Measurements from ENCODE around the gene RAB1B.
"Not testable (repeated sequence)": the region's sequence is repeated elsewhere in the genome, so short reads cannot be mapped to it uniquely, and the experiment has no call there.

Gene RAB1B

DNA sequence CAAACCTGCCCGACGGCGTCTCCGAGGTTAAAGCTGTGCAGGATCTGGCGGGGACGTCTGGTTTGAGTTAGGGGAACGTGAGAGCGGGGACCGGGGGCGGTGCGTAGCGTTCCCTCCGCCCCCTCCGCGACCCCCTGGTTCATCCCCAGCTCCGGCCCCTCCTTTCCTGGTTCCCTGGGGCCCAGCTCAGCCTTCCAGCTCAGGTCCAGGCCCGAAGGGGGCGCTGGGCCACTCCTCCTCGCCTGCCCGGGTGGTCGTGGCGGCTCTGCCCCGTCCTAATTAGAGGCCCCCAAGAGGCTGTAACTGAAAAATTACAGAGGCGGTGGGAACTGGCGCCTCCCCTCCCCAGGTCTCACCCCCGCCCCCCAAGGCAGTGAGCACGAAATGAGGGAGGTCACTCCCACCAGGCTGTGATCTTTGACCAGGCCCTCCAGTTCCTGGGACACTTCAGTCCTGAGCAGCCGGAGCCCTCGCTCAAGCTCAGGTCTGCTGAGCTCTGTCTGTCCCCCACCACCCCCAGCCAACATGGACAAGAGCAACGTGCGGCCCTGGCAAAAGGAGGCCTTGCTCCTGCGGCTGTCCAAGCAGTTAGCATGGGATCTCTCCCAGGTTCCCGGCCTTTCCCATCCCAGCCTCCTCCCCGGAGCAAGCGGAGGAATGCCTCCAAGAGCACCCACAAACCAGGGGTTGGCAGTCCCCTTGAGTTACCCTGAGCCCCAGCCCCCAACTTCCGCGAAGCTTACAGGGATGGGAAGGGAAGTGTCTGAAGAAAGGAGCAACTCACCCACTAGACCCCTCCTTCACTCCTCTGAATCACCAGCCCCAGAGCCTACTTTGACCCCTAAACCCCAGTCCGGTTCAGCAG is 45.1 kb downstream of the RAB1B start:
- Histone ChIP-seq H3K9ac (ENCODE audit: low read length) (peak overlapping the region; percentile 28), H3K9me3 (ENCODE audit: control insufficient read depth, low read depth, low read length) (no peaks in the 10 kb centered on the region), H3K4me3 (ENCODE audit: low read length) (peak overlapping the region; percentile 65), H3K27me3 (ENCODE audit: control insufficient read depth, insufficient read depth, low read length) (no peaks in the 10 kb centered on the region), H3K36me3 (ENCODE audit: control insufficient read depth, low read depth, low read length) (no peaks in the 10 kb centered on the region), H3K4me1 (ENCODE audit: control insufficient read depth, low read depth, low read length) (peaks cover 20% of the 10 kb centered on the region), H3K27ac (ENCODE audit: low read length) (no peak overlapping the region)

DNA sequence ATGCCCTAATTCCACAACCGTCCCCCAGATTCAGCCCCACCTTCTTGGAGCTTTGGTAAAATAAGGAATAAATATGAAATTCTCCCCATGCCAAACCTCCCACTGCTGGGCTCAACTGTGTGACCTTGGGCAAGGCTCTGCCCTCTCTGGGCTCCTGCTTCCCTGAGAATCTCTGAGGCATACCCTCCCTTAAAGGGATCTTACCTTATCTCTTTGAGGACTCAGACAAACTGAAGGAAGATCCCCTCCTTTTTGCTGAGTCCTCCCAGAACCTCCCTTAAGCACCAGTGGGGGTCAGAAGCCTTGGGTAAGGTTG is 45.7 kb downstream of the RAB1B start:
- no peak overlapping the region for H3K4me3 ChIP-seq (ENCODE audit: low read length)
- peaks cover 20% of the 10 kb centered on the region for H3K4me1 ChIP-seq (ENCODE audit: control insufficient read depth, low read depth, low read length)
- H3K9me3 ChIP-seq (ENCODE audit: control insufficient read depth, low read depth, low read length): no peaks in the 10 kb centered on the region
- no peak overlapping the region for H3K9ac ChIP-seq (ENCODE audit: low read length)
- no peak overlapping the region for H3K27ac ChIP-seq (ENCODE audit: low read length)
- no peaks in the 10 kb centered on the region for H3K36me3 ChIP-seq (ENCODE audit: control insufficient read depth, low read depth, low read length)
- H3K27me3 ChIP-seq (ENCODE audit: control insufficient read depth, insufficient read depth, low read length): no peaks in the 10 kb centered on the region

DNA sequence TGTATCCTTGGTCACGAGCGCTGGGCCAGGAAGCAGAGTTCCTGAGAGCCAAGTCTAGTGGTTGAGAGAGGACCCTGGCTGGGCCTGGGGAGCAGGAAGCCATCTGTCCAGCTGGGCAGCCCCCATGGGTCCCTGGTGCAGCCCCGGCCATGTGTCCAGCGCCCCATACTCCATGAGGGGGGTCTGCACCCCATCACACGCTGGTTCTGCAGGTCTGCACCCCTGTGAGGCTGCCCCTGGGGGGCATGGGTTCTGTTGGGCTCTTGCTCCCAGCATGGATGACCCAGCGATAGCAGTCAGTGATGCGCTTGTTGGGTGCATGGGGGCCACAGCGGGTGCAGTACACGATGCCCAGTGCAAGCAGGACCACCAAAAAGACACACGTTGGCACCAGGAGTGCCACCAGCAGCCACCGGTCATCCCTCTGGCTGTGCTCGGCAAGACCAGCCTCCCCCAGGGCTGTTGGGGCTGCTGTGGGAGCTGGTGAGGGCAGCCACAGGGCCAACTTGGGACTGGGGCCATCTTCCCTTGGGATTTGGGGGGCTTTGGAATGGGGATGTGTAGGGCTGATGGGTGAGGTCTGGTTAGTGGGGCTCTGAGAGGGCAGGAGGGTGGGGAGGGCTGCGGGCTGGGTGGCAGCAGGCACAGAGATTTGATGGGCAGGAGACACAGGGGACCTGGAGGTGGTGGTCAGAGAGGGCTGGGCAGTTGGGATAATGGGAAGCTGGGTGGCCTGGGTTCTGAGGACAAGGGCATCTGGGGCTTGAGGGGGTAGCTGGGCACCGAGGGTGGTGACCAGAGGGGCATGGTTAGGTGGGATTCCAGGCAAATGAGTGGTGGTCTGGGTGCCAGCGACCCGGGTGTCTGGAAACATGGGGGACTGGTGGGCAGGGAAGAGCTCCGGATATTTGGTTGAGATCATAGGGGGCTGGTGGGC is 46.4 kb downstream of the RAB1B start:
- Histone ChIP-seq H3K9me3 (ENCODE audit: control insufficient read depth, low read depth, low read length) (no peaks in the 10 kb centered on the region), H3K27me3 (ENCODE audit: control insufficient read depth, insufficient read depth, low read length) (no peaks in the 10 kb centered on the region), H3K27ac (ENCODE audit: low read length) (no peak overlapping the region), H3K36me3 (ENCODE audit: control insufficient read depth, low read depth, low read length) (no peaks in the 10 kb centered on the region), H3K4me3 (ENCODE audit: low read length) (no peak overlapping the region), H3K4me1 (ENCODE audit: control insufficient read depth, low read depth, low read length) (peaks cover 20% of the 10 kb centered on the region), H3K9ac (ENCODE audit: low read length) (no peak overlapping the region)

DNA sequence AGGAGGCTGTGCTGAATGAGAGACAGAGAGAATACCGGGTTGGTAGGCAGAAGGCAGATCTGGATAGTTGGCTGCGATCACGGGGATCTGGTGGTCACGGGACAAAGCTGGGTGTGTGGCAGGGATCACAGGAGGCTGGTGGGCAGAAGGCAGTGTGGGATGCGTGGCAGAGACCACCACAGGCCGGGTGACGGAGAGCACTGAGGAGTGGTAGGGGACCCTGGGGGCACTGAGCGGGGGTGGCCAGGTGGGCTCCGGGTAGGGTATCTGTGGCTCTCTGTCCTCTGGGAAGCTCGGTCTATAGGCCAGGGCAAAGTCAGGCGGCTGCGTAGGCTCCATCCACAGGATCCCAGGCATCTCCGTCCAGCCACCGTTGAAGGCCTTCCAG is 47.1 kb downstream of the RAB1B start:
- H3K4me1 ChIP-seq (ENCODE audit: control insufficient read depth, low read depth, low read length): peaks cover 20% of the 10 kb centered on the region
- no peak overlapping the region for H3K9ac ChIP-seq (ENCODE audit: low read length)
- no peaks in the 10 kb centered on the region for H3K36me3 ChIP-seq (ENCODE audit: control insufficient read depth, low read depth, low read length)
- no peak overlapping the region for H3K4me3 ChIP-seq (ENCODE audit: low read length)
- H3K27me3 ChIP-seq (ENCODE audit: control insufficient read depth, insufficient read depth, low read length): no peaks in the 10 kb centered on the region
- no peak overlapping the region for H3K27ac ChIP-seq (ENCODE audit: low read length)
- no peaks in the 10 kb centered on the region for H3K9me3 ChIP-seq (ENCODE audit: control insufficient read depth, low read depth, low read length)

DNA sequence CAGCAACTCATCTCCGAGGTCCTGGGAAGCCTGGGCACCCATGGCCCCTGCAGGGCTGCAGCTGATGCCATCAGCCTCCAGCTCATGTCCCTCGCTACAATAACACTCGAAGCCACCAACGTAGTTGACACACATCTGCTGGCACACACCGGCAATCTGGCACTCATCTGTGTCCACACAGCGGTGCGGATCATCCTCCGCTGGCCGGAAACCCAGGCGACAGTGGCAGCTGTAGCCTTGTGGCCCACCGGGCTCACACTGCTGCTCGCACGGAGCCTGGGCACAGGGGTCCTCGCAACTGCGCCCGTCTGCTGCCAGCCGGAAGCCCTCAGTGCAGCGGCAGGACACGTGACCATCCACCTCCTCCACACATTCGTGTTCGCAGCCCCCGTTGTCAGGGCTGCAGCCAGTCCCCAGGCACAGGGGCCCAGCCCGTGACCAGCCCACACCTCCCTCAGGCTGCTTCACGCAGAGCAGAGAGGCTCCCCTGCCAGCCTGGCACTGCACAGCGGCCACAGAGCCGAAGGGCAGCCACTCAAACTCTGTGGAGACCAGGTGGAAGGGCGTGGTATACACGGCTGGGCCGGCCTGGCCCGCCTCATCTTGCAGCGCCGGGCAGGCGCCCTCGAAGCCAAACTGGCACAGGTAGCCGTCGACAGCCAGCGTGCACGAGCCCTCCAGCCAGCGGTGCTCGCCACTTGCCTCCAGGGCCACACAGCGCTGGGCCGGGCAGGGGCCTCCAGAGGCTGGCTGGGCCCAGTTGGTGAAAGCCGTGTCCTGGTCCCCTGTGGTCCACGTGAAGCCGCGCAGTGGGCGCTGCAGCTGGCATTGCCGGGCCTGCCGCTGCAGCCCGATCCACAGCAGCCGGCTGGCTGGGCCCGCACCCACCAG is 47.7 kb downstream of the RAB1B start:
- no peak overlapping the region for H3K4me3 ChIP-seq (ENCODE audit: low read length)
- H3K27ac ChIP-seq (ENCODE audit: low read length): no peak overlapping the region
- peaks cover 20% of the 10 kb centered on the region for H3K4me1 ChIP-seq (ENCODE audit: control insufficient read depth, low read depth, low read length)
- H3K9me3 ChIP-seq (ENCODE audit: control insufficient read depth, low read depth, low read length): no peaks in the 10 kb centered on the region
- H3K9ac ChIP-seq (ENCODE audit: low read length): no peak overlapping the region
- H3K36me3 ChIP-seq (ENCODE audit: control insufficient read depth, low read depth, low read length): no peaks in the 10 kb centered on the region
- H3K27me3 ChIP-seq (ENCODE audit: control insufficient read depth, insufficient read depth, low read length): no peaks in the 10 kb centered on the region

DNA sequence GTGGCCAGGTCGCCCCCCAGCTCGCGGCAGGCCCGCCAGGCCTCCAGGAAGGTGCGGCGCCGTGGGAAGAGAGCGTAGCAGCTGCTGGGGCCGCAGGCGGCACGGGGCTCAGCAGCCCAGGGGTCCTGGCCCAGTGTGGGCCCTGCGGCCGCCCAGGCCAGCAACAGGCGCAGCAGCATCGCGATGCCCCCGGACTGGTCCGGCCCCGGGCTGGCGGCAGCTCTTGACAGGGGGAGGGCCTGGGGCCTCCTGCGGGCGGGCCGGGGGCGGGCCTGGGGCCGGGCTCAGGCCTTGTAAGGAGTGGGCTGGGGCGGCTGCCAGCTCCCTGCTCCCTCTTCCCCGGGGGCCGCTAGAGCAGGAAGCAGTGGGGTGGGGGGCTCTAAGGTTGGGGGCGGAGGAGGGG is 48.4 kb downstream of the RAB1B start, which contains the start of gene CD248:
Gene CD248, minus strand, starts transcription at position 196 of the 403 bp plus-strand sequence. Its CDS starts 17 bp downstream, at position 179.
- peak within 1 kb of the TSS; percentile 22 for H3K9ac ChIP-seq (ENCODE audit: low read length)
- peak within 1 kb of the TSS; percentile 39 for H3K27ac ChIP-seq (ENCODE audit: low read length)
- no peaks in the 10 kb centered on the region for H3K9me3 ChIP-seq (ENCODE audit: control insufficient read depth, low read depth, low read length)
- peaks cover 20% of the 10 kb centered on the region for H3K4me1 ChIP-seq (ENCODE audit: control insufficient read depth, low read depth, low read length)
- no peaks in the 10 kb centered on the region for H3K27me3 ChIP-seq (ENCODE audit: control insufficient read depth, insufficient read depth, low read length)
- no peak within 1 kb of the TSS for H3K4me3 ChIP-seq (ENCODE audit: low read length)
- no peaks in the 10 kb centered on the region for H3K36me3 ChIP-seq (ENCODE audit: control insufficient read depth, low read depth, low read length)

DNA sequence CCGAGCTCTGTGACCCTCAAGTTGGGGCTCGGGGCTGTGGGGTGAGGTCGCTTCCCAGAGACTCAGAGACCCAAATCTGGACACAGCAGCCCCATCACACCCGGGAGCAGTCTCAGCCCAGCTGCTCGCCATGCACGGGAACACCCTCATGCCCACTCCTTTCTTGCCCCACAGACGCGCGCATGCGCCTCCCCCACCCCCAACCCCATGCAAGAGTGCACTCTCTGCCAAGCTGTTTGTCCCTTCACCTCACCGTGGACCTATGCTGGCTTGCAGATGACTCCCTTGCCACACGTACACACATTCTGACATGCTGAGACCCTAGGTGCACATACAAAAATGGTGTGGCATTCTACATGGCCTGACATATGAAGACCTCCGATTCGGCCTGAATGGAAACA is 48.9 kb downstream of the RAB1B start:
- no peaks in the 10 kb centered on the region for H3K36me3 ChIP-seq (ENCODE audit: control insufficient read depth, low read depth, low read length)
- H3K4me1 ChIP-seq (ENCODE audit: control insufficient read depth, low read depth, low read length): peaks cover 20% of the 10 kb centered on the region
- H3K9ac ChIP-seq (ENCODE audit: low read length): peak overlapping the region; percentile 22
- no peaks in the 10 kb centered on the region for H3K9me3 ChIP-seq (ENCODE audit: control insufficient read depth, low read depth, low read length)
- H3K27ac ChIP-seq (ENCODE audit: low read length): peak overlapping the region; percentile 39
- no peak overlapping the region for H3K4me3 ChIP-seq (ENCODE audit: low read length)
- H3K27me3 ChIP-seq (ENCODE audit: control insufficient read depth, insufficient read depth, low read length): no peaks in the 10 kb centered on the region

DNA sequence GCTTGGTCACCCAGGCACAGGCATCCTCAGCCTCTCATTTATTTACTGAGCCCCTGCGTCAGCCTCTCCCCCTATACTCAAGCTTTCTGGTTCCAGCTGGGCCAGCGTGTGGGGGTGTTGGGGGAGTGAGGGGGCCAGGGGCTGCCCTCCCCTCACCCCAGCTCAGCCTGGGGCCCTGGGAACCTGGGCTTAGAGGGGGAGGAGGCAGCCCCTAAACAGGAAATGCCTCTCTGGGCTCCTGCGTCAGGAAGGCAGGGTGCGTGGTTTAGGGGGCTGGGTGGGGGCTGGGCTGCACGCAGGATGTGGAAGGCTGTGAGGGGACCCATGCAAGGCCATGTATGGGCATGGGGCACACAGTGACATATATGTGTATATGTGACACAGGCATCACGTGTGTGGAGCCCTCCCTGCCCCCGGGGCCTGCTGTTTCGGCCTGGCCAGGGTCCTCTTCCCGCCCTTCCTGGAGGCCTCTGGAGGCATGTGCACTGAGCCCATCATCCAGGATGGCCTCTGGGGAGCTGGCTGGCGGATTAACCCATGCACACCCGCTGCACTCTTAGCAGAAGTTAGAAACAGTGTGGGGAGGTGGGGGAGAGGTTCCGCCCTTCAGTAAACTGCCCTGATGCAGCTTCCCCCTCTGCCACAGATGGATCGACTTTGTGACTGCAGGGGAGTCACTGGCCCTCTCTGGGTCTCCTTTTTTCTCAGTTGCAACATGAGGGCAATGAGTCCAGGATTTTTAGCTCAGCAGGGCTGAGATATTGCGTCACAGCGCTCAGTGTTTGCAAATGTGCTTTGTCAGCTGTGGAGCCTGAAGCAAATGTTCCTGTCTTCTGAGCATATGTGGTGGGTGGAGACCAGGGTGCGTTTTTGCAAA is 49.5 kb downstream of the RAB1B start:
- Histone ChIP-seq H3K4me1 (ENCODE audit: control insufficient read depth, low read depth, low read length) (peaks cover 20% of the 10 kb centered on the region), H3K27me3 (ENCODE audit: control insufficient read depth, insufficient read depth, low read length) (no peaks in the 10 kb centered on the region), H3K36me3 (ENCODE audit: control insufficient read depth, low read depth, low read length) (no peaks in the 10 kb centered on the region), H3K27ac (ENCODE audit: low read length) (peak overlapping the region; percentile 39), H3K9ac (ENCODE audit: low read length) (peak overlapping the region; percentile 22), H3K4me3 (ENCODE audit: low read length) (no peak overlapping the region), H3K9me3 (ENCODE audit: control insufficient read depth, low read depth, low read length) (no peaks in the 10 kb centered on the region)

DNA sequence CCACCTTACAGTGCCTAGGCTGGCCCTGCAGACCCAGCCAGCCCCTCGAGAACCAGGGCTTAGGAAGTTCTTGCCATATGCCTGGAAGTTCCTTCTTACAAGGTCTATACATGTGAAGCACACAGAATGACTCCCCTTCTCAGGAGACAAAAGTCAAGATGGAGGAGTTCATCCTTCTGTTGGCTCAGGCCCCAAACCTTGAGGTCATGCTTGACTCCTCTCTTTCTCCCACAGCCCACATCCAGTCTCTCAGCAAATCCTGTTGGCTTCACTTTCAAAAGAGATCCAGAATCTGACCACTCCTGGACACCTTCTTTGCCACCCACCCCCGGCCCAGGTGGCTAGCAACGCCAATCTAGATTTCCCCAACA is 50.1 kb downstream of the RAB1B start:
- H3K9ac ChIP-seq (ENCODE audit: low read length): no peak overlapping the region
- H3K4me1 ChIP-seq (ENCODE audit: control insufficient read depth, low read depth, low read length): peaks cover 19% of the 10 kb centered on the region
- no peaks in the 10 kb centered on the region for H3K36me3 ChIP-seq (ENCODE audit: control insufficient read depth, low read depth, low read length)
- no peaks in the 10 kb centered on the region for H3K9me3 ChIP-seq (ENCODE audit: control insufficient read depth, low read depth, low read length)
- no peak overlapping the region for H3K27ac ChIP-seq (ENCODE audit: low read length)
- H3K27me3 ChIP-seq (ENCODE audit: control insufficient read depth, insufficient read depth, low read length): no peaks in the 10 kb centered on the region
- H3K4me3 ChIP-seq (ENCODE audit: low read length): no peak overlapping the region

DNA sequence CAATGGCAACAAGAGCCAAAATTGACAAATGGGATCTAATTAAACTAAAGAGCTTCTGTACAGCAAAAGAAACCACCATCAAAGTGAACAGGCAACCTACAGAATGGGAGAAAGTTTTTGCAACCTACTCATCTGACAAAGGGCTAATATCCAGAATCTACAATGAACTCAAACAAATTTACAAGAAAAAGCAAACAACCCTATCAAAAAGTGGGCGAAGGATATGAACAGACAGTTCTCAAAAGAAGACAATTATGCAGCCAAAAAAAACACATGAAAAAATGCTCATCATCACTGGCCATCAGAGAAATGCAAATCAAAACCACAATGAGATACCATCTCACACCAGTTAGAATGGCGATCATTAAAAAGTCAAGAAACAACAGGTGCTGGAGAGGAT is 51.9 kb downstream of the RAB1B start:
- H3K4me1 ChIP-seq (ENCODE audit: control insufficient read depth, low read depth, low read length): peaks cover 14% of the 10 kb centered on the region
- H3K4me3 ChIP-seq (ENCODE audit: low read length); H3K27ac ChIP-seq (ENCODE audit: low read length); H3K9ac ChIP-seq (ENCODE audit: low read length); H3K27me3 ChIP-seq (ENCODE audit: control insufficient read depth, insufficient read depth, low read length); H3K36me3 ChIP-seq (ENCODE audit: control insufficient read depth, low read depth, low read length); H3K9me3 ChIP-seq (ENCODE audit: control insufficient read depth, low read depth, low read length): not testable (repeated sequence)
